HEK293T (cell line): Measurements from ENCODE around the gene GABARAPL1.

Experiments used
- ARNT ChIP-seq: fragments of 450-650 bp; IDR thresholded peaks from 2 replicates; pipeline ENCODE4 v1.6.1; 2017; ENCODE audit warnings: mild to moderate bottlenecking
- BHLHE40 ChIP-seq: fragments of 450-650 bp; IDR thresholded peaks from 2 replicates; pipeline ENCODE4 v1.6.1; 2016; ENCODE audit warnings: mild to moderate bottlenecking, moderate library complexity, borderline replicate concordance
- CTBP1 ChIP-seq: fragments of 450-650 bp; IDR thresholded peaks from 2 replicates; pipeline ENCODE4 v1.6.1; 2016; ENCODE audit warnings: borderline replicate concordance
- ELF4 ChIP-seq: fragments of 450-650 bp; IDR thresholded peaks from 2 replicates; pipeline ENCODE4 v1.6.1; 2017; ENCODE audit warnings: antibody characterized with exemption
- FOXK2 ChIP-seq: fragments of 450-650 bp; IDR thresholded peaks from 2 replicates; pipeline ENCODE4 v1.6.1; 2016; ENCODE audit warnings: mild to moderate bottlenecking
- FOXM1 ChIP-seq: fragments of 450-650 bp; IDR thresholded peaks from 2 replicates; pipeline ENCODE4 v1.6.1; 2017; ENCODE audit warnings: mild to moderate bottlenecking, borderline replicate concordance
- HDGF ChIP-seq: fragments of 450-650 bp; IDR thresholded peaks from 2 replicates; pipeline ENCODE4 v1.6.1; 2017; ENCODE audit warnings: antibody characterized with exemption, borderline replicate concordance
- L3MBTL2 ChIP-seq: fragments of 450-650 bp; conservative IDR thresholded peaks from 2 replicates; pipeline ENCODE4 v1.6.1; 2016; ENCODE audit warnings: mild to moderate bottlenecking
- SP1 ChIP-seq: fragments of 450-650 bp; IDR thresholded peaks from 2 replicates; pipeline ENCODE4 v1.6.1; 2017
- ZNF384 ChIP-seq: fragments of 450-650 bp; IDR thresholded peaks from 2 replicates; pipeline ENCODE4 v1.6.1; 2016
- TF ChIP-seq, protein P1 (sequence below): fragments of 450-650 bp; IDR thresholded peaks from 2 replicates; pipeline ENCODE4 v1.6.1; 2016

DNA sequence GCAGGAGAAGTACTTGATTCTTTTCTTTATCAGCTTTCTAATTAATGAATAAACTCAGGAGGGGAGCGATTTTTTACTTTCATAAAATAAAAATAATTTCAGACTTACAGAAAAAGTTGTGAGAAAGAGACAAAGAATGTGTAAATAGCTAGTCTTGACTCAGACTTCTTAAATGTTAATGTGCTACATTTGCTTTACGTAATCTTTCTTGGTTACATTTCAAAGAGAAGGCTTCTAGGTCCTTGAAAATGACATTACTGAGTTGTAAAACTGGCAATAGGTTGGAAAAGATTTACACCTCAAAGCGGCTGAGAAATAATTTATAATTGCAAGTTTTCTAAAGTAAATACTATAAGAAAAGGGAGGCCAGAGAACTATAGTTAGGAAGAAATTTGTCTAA, 28.6 kb downstream of the GABARAPL1 start:
- TF ChIP-seq L3MBTL2 (no peak), BHLHE40 (no peak), FOXK2 (no peak), ARNT (no peak), CTBP1 (no peak), SP1 (no peak), ELF4 (no peak), ZNF384 (no peak), FOXM1 (no peak), HDGF (no peak)
- TF ChIP-seq, protein P1, sequence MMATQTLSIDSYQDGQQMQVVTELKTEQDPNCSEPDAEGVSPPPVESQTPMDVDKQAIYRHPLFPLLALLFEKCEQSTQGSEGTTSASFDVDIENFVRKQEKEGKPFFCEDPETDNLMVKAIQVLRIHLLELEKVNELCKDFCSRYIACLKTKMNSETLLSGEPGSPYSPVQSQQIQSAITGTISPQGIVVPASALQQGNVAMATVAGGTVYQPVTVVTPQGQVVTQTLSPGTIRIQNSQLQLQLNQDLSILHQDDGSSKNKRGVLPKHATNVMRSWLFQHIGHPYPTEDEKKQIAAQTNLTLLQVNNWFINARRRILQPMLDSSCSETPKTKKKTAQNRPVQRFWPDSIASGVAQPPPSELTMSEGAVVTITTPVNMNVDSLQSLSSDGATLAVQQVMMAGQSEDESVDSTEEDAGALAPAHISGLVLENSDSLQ: no peak
